ENCODE data around the gene AKAP13.
A peak's percentile ranks its signal among the peaks of the same experiment; 100 is the strongest.
"Not testable (repeated sequence)": the region's sequence is repeated elsewhere in the genome, so short reads cannot be mapped to it uniquely, and the experiment has no call there.

Gene AKAP13

DNA sequence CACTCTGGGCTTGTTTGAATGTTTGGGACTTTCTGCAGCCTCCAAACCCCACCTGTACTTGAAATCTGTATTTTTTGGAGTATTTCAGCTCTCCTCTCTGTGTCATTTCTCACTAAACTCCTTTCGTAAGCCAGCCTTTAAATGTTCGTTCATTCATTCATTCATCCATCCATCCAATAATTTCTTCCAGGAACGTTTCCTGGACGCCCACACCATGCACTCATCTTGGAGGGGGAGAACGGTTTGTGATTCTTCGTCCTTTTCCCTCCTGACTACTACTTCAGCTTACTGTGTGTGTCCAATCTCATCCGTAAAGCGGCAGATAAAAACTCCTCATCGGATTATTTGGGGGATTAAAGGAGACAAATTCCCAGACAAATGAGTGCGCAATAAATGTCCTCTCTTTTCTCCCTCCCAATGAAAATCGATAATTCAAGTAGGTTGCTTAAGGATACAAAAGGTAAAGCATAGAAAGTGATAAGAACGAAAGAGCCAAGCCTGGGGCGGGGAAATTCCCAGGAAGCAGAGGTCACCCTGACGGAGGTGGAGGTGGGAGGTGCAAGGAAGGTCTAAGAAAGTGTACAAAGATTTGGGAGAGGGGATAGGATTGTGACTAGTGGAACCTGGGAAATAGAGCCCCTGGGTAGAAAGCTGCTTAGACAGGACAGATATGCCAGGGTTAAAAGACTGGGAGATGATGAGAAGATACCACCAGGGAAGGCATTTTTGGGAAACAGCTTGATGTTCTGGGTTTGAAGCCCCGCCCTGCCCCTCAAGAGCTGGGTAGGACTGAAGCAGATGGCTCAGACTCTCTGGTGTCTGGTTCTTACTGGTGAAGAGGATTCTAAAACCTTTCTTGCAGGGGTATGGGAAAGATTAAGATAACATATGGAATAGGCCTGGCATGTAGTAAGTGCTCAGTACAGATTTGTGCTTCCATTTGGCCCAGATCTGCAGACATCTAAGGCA, 415.2 kb downstream of the AKAP13 start (continued):
- TF ChIP-seq ZNF335 (tag by site-specific recombination; conservative IDR thresholded peaks at IDR 0.05) (peak; percentile 93), ZNF202 (tag by site-specific recombination; IDR thresholded peaks at IDR 0.05; ENCODE audit: borderline replicate concordance) (no peak), SCRT1 (tag by site-specific recombination; IDR thresholded peaks at IDR 0.05; ENCODE audit: borderline replicate concordance) (no peak), ZNF366 (tag by site-specific recombination; conservative IDR thresholded peaks at IDR 0.05) (peak; percentile 81), ZNF670 (tag by site-specific recombination; IDR thresholded peaks at IDR 0.05; ENCODE audit: low read depth) (no peak), SALL2 (tag by site-specific recombination; IDR thresholded peaks at IDR 0.05; ENCODE audit: borderline replicate concordance) (no peak), SETDB1 (IDR thresholded peaks at IDR 0.05; ENCODE audit: insufficient read length, low read length) (no peak), ZNF184 (tag by site-specific recombination; IDR thresholded peaks at IDR 0.05) (no peak), GLI4 (tag by site-specific recombination; IDR thresholded peaks at IDR 0.05) (no peak), YY1 (tag by site-specific recombination; IDR thresholded peaks at IDR 0.05) (no peak), ZBTB1 (tag by site-specific recombination; IDR thresholded peaks at IDR 0.05) (no peak), ZXDB (tag by site-specific recombination; IDR thresholded peaks at IDR 0.05) (no peak), ZNF248 (tag by site-specific recombination; IDR thresholded peaks at IDR 0.05) (no peak), ZNF146 (tag by site-specific recombination; IDR thresholded peaks at IDR 0.05) (peak; percentile 94), ZNF341 (tag by site-specific recombination; IDR thresholded peaks at IDR 0.05; ENCODE audit: low read depth) (peak; percentile 80), ZNF707 (tag by site-specific recombination; IDR thresholded peaks at IDR 0.05) (no peak), PRDM1 (tag by site-specific recombination; IDR thresholded peaks at IDR 0.05) (peak; percentile 21; the same call in 1 of the 2 replicates)
- TF ChIP-seq, protein P1, sequence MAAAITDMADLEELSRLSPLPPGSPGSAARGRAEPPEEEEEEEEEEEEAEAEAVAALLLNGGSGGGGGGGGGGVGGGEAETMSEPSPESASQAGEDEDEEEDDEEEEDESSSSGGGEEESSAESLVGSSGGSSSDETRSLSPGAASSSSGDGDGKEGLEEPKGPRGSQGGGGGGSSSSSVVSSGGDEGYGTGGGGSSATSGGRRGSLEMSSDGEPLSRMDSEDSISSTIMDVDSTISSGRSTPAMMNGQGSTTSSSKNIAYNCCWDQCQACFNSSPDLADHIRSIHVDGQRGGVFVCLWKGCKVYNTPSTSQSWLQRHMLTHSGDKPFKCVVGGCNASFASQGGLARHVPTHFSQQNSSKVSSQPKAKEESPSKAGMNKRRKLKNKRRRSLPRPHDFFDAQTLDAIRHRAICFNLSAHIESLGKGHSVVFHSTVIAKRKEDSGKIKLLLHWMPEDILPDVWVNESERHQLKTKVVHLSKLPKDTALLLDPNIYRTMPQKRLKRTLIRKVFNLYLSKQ (tag by site-specific recombination; IDR thresholded peaks at IDR 0.05; ENCODE audit: borderline replicate concordance), result no peak

DNA sequence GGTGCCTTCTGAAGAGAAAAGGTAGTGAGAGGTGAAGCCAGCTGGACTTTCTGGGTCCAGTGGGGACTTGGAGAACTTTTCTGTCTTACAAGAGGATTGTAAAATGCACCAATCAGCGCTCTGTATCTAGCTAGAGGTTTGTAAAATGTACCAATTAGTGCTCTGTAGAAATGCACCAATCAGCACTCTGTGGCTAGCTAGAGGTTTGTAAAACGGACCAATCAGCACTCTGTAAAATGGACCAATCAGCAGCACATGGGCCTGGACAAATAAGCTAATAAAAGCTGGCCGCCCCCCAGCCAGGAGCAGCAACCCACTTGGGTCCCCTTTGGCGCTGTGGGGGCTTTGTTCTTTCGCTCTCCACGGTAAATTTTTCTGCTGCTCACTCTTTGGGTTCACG, 416.0 kb downstream of the AKAP13 start:
- CTCF ChIA-PET, result interaction anchor here (0.5 to 1.0 kb wide), 3 partner anchors 67 to 1435 kb away, joined by 3 read pairs; no protein-coding TSS in a partner anchor
- H3K27ac ChIP-seq (ENCODE audit: extremely low read depth, low read depth, low read length); POLR2A ChIA-PET; H3K36me3 ChIP-seq (ENCODE audit: control insufficient read depth in 2 of 2, insufficient read depth in 1 of 2, low read length in 2 of 2); H3K9me3 ChIP-seq (ENCODE audit: control insufficient read depth, insufficient read depth, low read depth, low read length); H3K4me3 ChIP-seq (ENCODE audit: low read depth, low read length): not testable (repeated sequence)
- peaks cover 12% of the 10 kb centered on the region for H3K4me1 ChIP-seq (ENCODE audit: control insufficient read depth, insufficient read depth, low read length)
- 0 out of 2 replicates have a peak, but pooled peaks have one; percentile 7 for TF ChIP-seq SP2 (tag by site-specific recombination; IDR thresholded peaks at IDR 0.05)

Measured in HEK293 (cell line).